Left colon (tissue), 2 donors: ENCODE measurements around the gene ERI3. TPM values are rescaled to one million over a fixed set of nuclear protein-coding genes. Genes with fewer than 3 reads are reported as not detected.
A peak's percentile ranks its signal among the peaks of the same experiment; 100 is the strongest.

ENCODE experiments used
- ATAC-seq: fragments of 200-7000 bp; cut with Tn5 transposase; one replicate; pipeline ENCODE4 v1.9.1; 2020; ENCODE audit warnings: mild to moderate bottlenecking, moderate library complexity
- DNase-seq, 2 donors: peaks; one replicate each; pipeline ENCODE4 v3.0.0-alpha.2; 2020
- intact Hi-C, 2 donors: fragments of 100-400 bp; cut with DNase I in 1 of 2; cut with micrococcal nuclease in 1 of 2; formaldehyde crosslinking; loops; one replicate each; pipeline versions ENCODE4 v1.11.2 to v1.14.0; 2022; cut with DNase I, micrococcal nuclease
- total RNA-seq, 2 donors: library from RNA; stranded (reverse); fragmentation: NEBNext Ultra II Directional; extraction: Animal tissue kit (Norgen Biotek cat#: 25700); gene quantifications; one replicate each; pipeline ENCODE4 v1.2.1, GENCODE V29; 2021
- donor health status: DM: no; HTN: no; CAD: no.
- donor health status: DM: yes; HTN: yes; CAD: no.

ERI3 gene
- total RNA-seq, 2 donors from 2014 or later = 25.3 to 30.3 TPM

- DNase-seq (no peak), ATAC-seq (no peak)
- intact Hi-C loops = no loop called here
Observed at GRCh38 chr1:44229435-44230167, 125.5 kb downstream of the ERI3 start.

GRCh38 chr1:44228218-44228617, 126.8 kb downstream of the ERI3 start:
- no peak for DNase-seq
- ATAC-seq = no peak
- intact Hi-C loops = no loop called here

- intact Hi-C loops = no loop called here
- ATAC-seq = peak; percentile 84
Observed at GRCh38 chr1:44227211-44227610, 127.8 kb downstream of the ERI3 start.

GRCh38 chr1:44225761-44226160, 129.3 kb downstream of the ERI3 start:
- intact Hi-C loops = no loop called here
- ATAC-seq = no peak
- DNase-seq = no peak

More at GRCh38 chr1:44227211-44227610, 127.8 kb downstream of the ERI3 start:
- DNase-seq = no peak

- DNase-seq (no peak), ATAC-seq (no peak)
- intact Hi-C loops = no loop called here
Observed at GRCh38 chr1:44223187-44223610, 131.9 kb downstream of the ERI3 start.

GRCh38 chr1:44222397-44223186, 132.5 kb downstream of the ERI3 start:
- intact Hi-C loops = no loop called here
- ATAC-seq = no peak
- DNase-seq = no peak

GRCh38 chr1:44221769-44222168, 133.3 kb downstream of the ERI3 start:
- ATAC-seq (no peak), DNase-seq (no peak)
- intact Hi-C loops = no loop called here

GRCh38 chr1:44220755-44221154, 134.3 kb downstream of the ERI3 start:
- intact Hi-C loops = no loop called here
- no peak for DNase-seq
- no peak for ATAC-seq

- ATAC-seq = no peak
- DNase-seq = no peak
- intact Hi-C loops = no loop called here
Observed at GRCh38 chr1:44220001-44220751, 134.9 kb downstream of the ERI3 start.

- intact Hi-C loops = loop anchor here in 1 of 2 donors (10.0 kb wide), 1 partner anchor 376 kb away; no protein-coding TSS in a partner anchor
- no peak for DNase-seq
- no peak for ATAC-seq
Observed at GRCh38 chr1:44219301-44219626, 135.8 kb downstream of the ERI3 start.

GRCh38 chr1:44218503-44219300, 136.4 kb downstream of the ERI3 start:
- ATAC-seq (no peak), DNase-seq (no peak)
- intact Hi-C loops = loop anchor here in 1 of 2 donors (10.0 kb wide), 1 partner anchor 376 kb away; no protein-coding TSS in a partner anchor

- ATAC-seq = peak; percentile 67
- intact Hi-C loops = loop anchor here in 1 of 2 donors (10.0 kb wide), 1 partner anchor 377 kb away; no protein-coding TSS in a partner anchor
- peak; percentile 75 to 88 for DNase-seq
Observed at GRCh38 chr1:44217809-44218410, 137.1 kb downstream of the ERI3 start.

- ATAC-seq (peak; percentile 91), DNase-seq (peak; percentile 76 to 86)
- intact Hi-C loops = loop anchor here in 1 of 2 donors (10.0 kb wide), 1 partner anchor 381 kb away; no protein-coding TSS in a partner anchor
Observed at GRCh38 chr1:44213222-44214112, 141.6 kb downstream of the ERI3 start, which contains the start of gene DMAP1. TSS of gene DMAP1 (plus strand) at chr1:44213471. CDS start at chr1:44213754, 283 bp downstream.

GRCh38 chr1:44212355-44213221, 142.5 kb downstream of the ERI3 start:
- intact Hi-C loops = loop anchor here in 1 of 2 donors (10.0 kb wide), 1 partner anchor 382 kb away; no protein-coding TSS in a partner anchor
- no peak for ATAC-seq
- no peak for DNase-seq

- intact Hi-C loops = loop anchor here in 1 of 2 donors (10.0 kb wide), 1 partner anchor 384 kb away; no protein-coding TSS in a partner anchor
- ATAC-seq = no peak
- no peak for DNase-seq
Observed at GRCh38 chr1:44210595-44210994, 144.5 kb downstream of the ERI3 start.

GRCh38 chr1:44208226-44208625, 146.8 kb downstream of the ERI3 start:
- intact Hi-C loops = no loop called here
- no peak for ATAC-seq
- no peak for DNase-seq
